Lung (tissue), 12 donors: ENCODE results near the gene ADAM12. TPM values are rescaled to one million over a fixed set of nuclear protein-coding genes. Genes with fewer than 3 reads are reported as not detected.
"Not testable (repeated sequence)": the region's sequence is repeated elsewhere in the genome, so short reads cannot be mapped to it uniquely, and the experiment has no call there.

ENCODE experiments used
- ATAC-seq: fragments of 200-7000 bp; cut with Tn5 transposase; one replicate; pipeline ENCODE4 v1.9.1; 2020; ENCODE audit warnings: moderate number of reproducible peaks; ENCODE audit not compliant: insufficient read depth, low FRiP score
- DNase-seq, 3 donors: peaks; one replicate each; pipeline ENCODE4 v3.0.0-alpha.2; 2013 to 2017
- H3K27ac ChIP-seq, 2 donors: one replicate each; pipeline ENCODE4 v1.5.1; 2013; ENCODE audit warnings: mild to moderate bottlenecking in 2 of 2, moderate library complexity in 2 of 2, control low read depth in 1 of 2, inconsistent platforms in 1 of 2, low read depth in 1 of 2, low read length in 1 of 2
- H3K27me3 ChIP-seq, 3 donors: one replicate each; pipeline ENCODE4 v1.5.1; 2013; ENCODE audit warnings: low read length in 2 of 3; ENCODE audit not compliant: control insufficient read depth in 3 of 3, insufficient read depth in 3 of 3
- H3K36me3 ChIP-seq, 4 donors: one replicate each; pipeline ENCODE4 v1.5.1; 2013; ENCODE audit warnings: low read length in 4 of 4, mild to moderate bottlenecking in 1 of 4, moderate library complexity in 1 of 4; ENCODE audit not compliant: control insufficient read depth in 4 of 4, insufficient read depth in 4 of 4
- H3K4me1 ChIP-seq, 5 donors: one replicate each; pipeline ENCODE4 v1.5.1; 2013; ENCODE audit warnings: low read length in 5 of 5, mild to moderate bottlenecking in 2 of 5, moderate library complexity in 1 of 5; ENCODE audit not compliant: control insufficient read depth in 5 of 5, insufficient read depth in 5 of 5
- H3K4me3 ChIP-seq: one replicate; pipeline ENCODE4 v1.5.1; 2013; ENCODE audit warnings: mild to moderate bottlenecking, control low read depth, moderate library complexity
- H3K9ac ChIP-seq, 2 donors: one replicate each; pipeline ENCODE4 v1.5.1; 2013; ENCODE audit warnings: low read length in 2 of 2, control low read depth in 1 of 2; ENCODE audit not compliant: insufficient read depth in 1 of 2
- H3K9me3 ChIP-seq, 4 donors: one replicate each; pipeline ENCODE4 v1.5.1; 2013; ENCODE audit warnings: low read length in 3 of 4, mild to moderate bottlenecking in 1 of 4, moderate library complexity in 1 of 4; ENCODE audit not compliant: control insufficient read depth in 4 of 4, insufficient read depth in 3 of 4
- WGBS, 2 donors: extraction: QIAGEN DNeasy Blood & Tissue Kit; methylation state at CpG; one replicate each; pipeline ENCODE4 v1.1.7; 2013; 5-methylcytosine and 5-hydroxymethylcytosine counted together
- polyA plus RNA-seq, 2 donors: library from polyadenylated mRNA; stranded (reverse); fragments of 200-250 nt; gene quantifications; one replicate each; pipeline ENCODE4 v1.2.1, GENCODE V29; 2013
- total RNA-seq, 2 donors: library from RNA; depleted of rRNA in 1 of 2; stranded (reverse); fragments of >200 nt in 1 of 2; gene quantifications; one replicate each; pipeline ENCODE4 v1.2.1, GENCODE V29; 2014 to 2021
- TF ChIP-seq, protein P1 (sequence below): IDR thresholded peaks from 2 replicates; pipeline ENCODE4 v1.5.1; 2012; ENCODE audit warnings: mild to moderate bottlenecking; ENCODE audit errors: control extremely low read depth, extremely low read depth
- donor health status: control.
- donor health status: control.
- donor health status: Bipolar disorder and iron deficiency.
- donor health status: healthy.
- donor health status: DM: yes; HTN: yes; CAD: no.

ADAM12 gene
- total and polyA plus RNA-seq, 4 donors, result 0.16 to 5.8 (median 0.85) TPM

DNA sequence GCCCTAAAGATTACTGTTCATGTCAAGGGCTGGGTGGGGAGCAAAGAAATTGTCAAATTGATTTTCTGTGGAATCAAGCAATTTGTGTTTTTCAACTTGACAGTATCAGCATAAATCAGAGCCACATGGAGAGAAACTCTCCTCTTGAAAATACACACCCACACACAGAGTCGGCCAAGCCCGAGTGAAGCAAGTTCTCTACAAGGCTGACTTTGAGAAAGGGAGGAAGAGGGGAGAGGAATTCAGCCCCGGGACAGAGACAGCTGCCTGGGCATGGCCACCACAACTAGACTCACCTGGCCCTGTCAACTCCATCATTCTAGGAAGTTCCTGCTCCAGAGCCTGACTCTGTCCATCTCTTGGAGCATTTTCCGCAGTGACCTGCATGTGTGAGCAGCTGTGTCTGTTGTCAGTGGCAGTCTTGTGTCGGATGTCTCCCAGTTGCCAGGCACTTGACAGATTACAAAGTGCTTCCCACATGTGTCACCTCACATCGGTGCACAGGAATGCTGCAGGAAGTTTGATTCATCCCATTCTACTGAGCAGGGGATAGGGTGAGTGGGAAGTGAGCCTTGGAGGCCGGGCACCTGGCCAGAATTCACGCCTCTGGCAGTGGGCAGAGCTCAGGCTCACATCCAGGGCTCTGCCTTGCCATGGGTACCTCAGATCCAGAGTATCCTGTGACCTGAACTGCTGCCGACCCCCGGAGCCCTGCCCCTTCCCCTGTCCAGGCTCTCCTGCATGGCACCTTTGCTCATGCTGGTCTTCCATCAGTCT is 37.9 kb downstream of the ADAM12 start:
- Histone ChIP-seq H3K27me3 (peaks cover 0 to 3% (median 0%) of the 10 kb centered on the region in 3 donors), H3K4me1 (peaks cover 0 to 35% (median 1%) of the 10 kb centered on the region in 5 donors), H3K4me3 (no peak overlapping the region), H3K27ac (no peak overlapping the region), H3K9ac (no peak overlapping the region), H3K9me3 (peaks cover 0 to 9% (median 0%) of the 10 kb centered on the region in 4 donors), H3K36me3 (no peaks in the 10 kb centered on the region)
- DNase-seq (peak; percentile 17 to 46 (median 42)), ATAC-seq (no peak)
- TF ChIP-seq, protein P1, sequence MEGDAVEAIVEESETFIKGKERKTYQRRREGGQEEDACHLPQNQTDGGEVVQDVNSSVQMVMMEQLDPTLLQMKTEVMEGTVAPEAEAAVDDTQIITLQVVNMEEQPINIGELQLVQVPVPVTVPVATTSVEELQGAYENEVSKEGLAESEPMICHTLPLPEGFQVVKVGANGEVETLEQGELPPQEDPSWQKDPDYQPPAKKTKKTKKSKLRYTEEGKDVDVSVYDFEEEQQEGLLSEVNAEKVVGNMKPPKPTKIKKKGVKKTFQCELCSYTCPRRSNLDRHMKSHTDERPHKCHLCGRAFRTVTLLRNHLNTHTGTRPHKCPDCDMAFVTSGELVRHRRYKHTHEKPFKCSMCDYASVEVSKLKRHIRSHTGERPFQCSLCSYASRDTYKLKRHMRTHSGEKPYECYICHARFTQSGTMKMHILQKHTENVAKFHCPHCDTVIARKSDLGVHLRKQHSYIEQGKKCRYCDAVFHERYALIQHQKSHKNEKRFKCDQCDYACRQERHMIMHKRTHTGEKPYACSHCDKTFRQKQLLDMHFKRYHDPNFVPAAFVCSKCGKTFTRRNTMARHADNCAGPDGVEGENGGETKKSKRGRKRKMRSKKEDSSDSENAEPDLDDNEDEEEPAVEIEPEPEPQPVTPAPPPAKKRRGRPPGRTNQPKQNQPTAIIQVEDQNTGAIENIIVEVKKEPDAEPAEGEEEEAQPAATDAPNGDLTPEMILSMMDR, result no peak
- 51 to 61% methylated on average over 10 of the region's 10 CpGs for WGBS, 2 donors

DNA sequence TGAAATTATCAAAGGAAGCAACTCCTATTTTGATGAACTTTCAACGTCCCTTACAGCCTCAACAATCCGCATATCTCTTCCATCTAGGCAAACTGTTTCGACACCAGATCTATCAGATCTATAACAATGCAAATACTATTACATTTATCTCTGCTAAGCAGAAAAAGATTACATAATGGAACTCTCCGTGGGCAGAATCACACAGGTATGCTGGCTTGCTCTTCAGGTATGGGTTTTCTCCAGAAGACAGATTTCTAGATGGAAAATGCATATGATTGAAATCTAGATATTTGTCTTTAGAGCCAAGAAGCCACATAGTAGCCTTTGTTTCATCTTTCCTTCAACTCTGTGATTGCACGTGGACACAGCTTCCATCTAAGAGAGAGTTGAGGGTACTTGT is 38.6 kb downstream of the ADAM12 start:
- Histone ChIP-seq H3K9ac (no peak overlapping the region), H3K4me1 (peaks cover 0 to 35% (median 1%) of the 10 kb centered on the region in 5 donors), H3K4me3 (no peak overlapping the region), H3K27me3 (peaks cover 0 to 3% (median 0%) of the 10 kb centered on the region in 3 donors), H3K36me3 (no peaks in the 10 kb centered on the region), H3K27ac (no peak overlapping the region), H3K9me3 (peaks cover 0 to 8% (median 0%) of the 10 kb centered on the region in 4 donors)
- 56 to 75% methylated on average over 5 of the region's 5 CpGs for WGBS, 2 donors
- TF ChIP-seq, protein P1, result no peak
- ATAC-seq, result no peak
- no peak for DNase-seq

DNA sequence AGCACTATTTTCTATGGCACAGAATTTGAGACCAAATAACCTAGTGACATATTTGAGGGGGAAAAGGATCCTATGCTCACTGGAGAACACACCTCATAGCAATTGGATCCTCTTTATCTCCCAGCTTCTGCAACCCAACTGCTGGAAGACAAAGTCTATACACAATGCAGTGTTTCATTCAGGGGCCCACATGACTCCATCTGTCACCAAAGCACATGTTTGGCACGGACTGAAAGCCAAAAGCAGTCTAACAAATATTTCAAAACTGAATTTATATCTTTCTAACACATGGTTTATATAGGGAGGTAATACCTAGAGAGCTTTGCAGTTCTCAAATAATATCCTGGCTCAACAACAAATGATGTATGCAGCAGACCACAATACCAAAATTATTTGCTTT is 39.2 kb downstream of the ADAM12 start:
- Histone ChIP-seq H3K9ac (no peak overlapping the region), H3K27ac (no peak overlapping the region), H3K36me3 (no peaks in the 10 kb centered on the region), H3K9me3 (peaks cover 0 to 8% (median 0%) of the 10 kb centered on the region in 4 donors), H3K4me1 (peaks cover 0 to 35% (median 1%) of the 10 kb centered on the region in 5 donors), H3K4me3 (no peak overlapping the region), H3K27me3 (peaks cover 0 to 3% (median 0%) of the 10 kb centered on the region in 3 donors)
- ATAC-seq, result no peak
- TF ChIP-seq, protein P1, result no peak
- 45 to 59% methylated on average over 1 of the region's 1 CpG for WGBS, 2 donors
- DNase-seq, result no peak

DNA sequence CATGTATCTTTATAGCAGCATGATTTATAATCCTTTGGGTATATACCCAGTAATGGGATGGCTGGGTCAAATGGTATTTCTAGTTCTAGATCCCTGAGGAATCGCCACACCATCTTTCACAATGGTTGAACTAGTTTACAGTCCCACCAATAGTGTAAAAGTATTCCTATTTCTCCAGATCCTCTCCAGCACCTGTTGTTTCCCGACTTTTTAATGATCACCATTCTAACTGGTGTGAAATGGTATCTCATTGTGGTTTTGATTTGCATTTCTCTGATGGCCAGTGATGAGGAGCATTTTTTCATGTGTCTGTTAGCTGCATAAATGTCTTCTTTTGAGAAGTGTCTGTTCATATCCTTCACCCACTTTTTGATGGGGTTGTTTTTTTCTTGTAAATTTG is 44.8 kb downstream of the ADAM12 start:
- DNase-seq, H3K27me3 ChIP-seq, H3K9me3 ChIP-seq, H3K4me1 ChIP-seq, ATAC-seq, H3K36me3 ChIP-seq, H3K9ac ChIP-seq, H3K4me3 ChIP-seq, H3K27ac ChIP-seq: not testable (repeated sequence)
- 83 to 85% methylated on average over 2 of the region's 2 CpGs for WGBS, 2 donors
